Urothelium cell line (cell line): Measurements from ENCODE around the gene BCAS3.
A peak's percentile ranks its signal among the peaks of the same experiment; 100 is the strongest.

ENCODE experiments used
- DNase-seq: peaks from one replicate; pipeline ENCODE4 v3.0.0; 2011; ENCODE audit warnings: low spot score, mixed read lengths
- FAIRE-seq: peaks from 2 replicates; lab custom pipeline; 2011; peaks lifted over from hg19 to GRCh38; lab: Jason Lieb, UNC

BCAS3 gene

DNA sequence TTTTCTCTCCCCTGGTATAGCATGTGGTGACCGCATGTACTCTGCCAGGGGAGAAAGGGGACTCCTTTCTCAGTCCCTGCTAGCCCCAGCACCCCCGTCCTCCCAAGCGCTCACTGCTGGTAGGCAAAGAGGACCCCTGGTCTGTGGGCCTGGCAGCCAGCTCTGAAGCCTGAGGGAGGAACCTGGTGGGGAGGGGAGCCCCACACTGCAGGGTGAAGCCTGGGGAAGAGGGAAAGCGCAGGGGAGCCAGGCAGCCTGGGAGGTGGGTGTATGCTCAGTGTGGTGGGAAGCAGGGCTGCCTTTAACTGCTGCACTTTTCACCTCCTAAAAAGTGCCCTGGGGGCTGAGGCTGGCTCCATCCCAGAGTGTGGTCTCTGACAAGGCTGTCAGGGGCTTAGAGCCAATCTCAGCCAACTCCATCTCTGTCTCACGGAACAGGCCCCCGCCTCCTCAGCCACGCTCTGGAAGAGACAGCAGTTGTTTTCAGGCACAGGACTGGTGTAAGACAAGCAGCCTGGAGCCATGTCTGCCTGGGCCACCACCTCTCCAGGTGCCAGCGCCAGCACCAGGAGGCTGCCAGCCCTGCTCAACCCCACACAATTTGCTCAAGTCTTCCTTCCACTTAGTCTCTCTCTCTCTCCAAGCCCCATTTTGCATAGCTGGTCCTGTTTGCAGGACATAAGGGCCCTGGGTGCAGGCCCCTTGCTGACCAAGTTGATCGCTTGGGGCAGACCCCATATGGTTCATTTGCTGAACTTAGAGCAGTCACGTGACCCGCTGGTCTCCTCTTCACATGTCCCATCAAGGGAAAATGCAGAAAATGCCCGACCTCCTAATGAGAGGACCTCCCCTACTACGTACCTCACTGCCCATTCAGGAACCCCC, 707.3 kb downstream of the BCAS3 start:
- DNase-seq, result no peak
- FAIRE-seq, result peak; percentile 50

DNA sequence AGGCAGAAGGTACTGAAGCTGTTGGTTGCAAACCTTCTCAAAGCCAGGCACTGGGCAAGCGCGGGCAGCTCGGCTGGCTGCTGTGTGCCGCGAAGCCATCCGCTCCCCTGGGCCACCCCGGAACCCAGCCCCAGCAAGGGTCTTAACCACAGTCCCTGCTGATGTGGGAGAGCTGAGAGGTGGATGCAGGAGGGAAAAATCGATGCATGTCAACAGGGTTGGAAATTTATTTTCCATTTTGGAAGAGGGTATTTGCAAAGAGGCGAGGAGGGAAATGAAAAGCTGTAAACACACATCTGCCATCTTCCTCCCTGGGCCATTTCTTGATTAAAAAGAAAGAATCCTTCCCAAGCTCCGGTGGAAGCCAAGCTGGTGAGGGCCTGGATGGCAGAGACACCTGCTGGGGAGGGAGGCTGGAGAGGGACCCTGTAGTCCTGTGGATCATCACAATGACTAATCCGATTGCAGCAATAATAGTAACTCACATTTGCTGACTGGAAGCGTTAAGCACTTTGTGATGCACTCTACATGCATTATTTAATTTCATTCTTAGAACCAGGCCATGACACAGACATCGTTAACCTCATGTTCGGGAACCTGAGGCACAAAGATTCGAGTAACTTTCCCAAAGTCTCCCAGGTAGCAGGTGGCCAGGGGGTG, 708.1 kb downstream of the BCAS3 start:
- DNase-seq, result no peak
- no peak for FAIRE-seq

DNA sequence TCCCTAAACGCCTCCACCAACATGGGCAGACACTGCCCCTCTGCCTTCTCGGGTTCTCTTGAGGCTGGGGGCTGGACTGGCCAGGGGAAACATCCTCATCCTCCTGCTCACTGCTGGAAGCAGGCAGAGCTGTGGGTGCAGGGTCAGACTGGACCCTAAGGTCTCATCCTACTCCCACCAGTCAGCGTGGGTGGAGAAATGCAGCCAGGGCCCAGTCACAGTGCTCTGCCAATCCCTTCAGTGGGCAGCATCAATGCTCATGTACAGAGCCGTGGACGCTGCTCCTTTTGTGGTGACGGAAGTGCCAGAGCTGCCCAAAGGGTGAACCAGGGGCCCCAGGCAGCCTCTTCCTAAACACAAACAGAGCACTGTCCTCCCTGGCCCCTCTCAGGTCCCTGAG, 708.6 kb downstream of the BCAS3 start:
- no peak for FAIRE-seq
- DNase-seq, result no peak

DNA sequence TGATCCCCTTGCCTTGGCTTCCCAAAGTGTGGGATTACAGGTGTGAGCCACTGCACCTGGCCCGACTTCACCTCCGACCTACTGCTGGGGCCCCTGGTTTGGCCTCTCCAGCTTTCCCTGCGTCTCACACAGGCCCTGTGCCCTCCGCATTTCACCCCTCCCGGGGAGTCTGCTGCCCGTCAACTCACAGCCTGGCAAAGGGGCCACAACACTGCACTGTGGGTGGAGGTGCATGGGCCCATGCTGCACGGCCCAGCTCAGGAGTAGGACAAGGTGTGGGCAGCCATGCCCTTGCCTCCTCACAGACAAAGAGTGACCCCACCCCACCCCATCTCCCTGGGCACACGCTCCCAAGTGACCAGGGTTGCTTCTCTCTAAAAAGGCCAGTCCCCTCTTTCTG, 709.4 kb downstream of the BCAS3 start:
- DNase-seq (no peak), FAIRE-seq (peak; percentile 55)

DNA sequence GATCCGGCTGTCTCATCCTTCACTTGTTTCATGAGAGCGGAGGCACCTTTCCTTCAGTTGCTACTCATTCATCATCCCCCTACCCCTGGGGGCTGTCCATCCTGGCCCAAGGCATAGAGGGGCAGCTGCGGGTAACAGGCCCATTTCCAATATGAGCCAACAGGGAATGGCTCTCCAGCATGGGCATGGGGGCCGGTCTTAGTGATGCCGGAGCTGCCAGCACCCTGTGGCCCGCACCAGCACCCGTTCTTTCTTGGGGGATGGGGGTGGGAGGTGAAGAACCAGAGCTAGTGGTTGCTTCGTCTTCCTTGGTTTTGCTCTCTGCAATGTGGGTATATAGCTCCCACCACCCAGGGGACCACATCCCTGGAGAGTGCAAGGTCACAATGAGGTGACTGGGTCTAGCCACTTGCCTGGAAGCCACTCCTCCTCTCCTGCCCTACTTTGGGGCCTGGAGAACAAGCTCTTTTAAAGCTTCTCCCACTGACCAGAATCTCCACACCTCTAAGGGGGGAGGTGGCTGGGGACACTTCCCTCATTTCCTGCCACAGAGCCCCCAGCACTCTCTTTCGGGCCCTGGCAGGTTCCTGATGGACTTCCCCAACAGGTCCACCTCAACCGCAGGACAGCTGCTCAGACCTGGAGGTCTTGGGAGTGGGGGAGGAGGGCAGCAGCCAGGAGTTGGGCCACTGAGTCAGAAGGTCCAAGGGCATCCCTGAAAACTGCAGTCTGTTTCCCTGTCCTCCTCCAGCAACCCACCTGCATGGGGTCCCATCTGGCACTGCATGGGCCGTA, 710.1 kb downstream of the BCAS3 start:
- FAIRE-seq (peak; percentile 40), DNase-seq (no peak)

DNA sequence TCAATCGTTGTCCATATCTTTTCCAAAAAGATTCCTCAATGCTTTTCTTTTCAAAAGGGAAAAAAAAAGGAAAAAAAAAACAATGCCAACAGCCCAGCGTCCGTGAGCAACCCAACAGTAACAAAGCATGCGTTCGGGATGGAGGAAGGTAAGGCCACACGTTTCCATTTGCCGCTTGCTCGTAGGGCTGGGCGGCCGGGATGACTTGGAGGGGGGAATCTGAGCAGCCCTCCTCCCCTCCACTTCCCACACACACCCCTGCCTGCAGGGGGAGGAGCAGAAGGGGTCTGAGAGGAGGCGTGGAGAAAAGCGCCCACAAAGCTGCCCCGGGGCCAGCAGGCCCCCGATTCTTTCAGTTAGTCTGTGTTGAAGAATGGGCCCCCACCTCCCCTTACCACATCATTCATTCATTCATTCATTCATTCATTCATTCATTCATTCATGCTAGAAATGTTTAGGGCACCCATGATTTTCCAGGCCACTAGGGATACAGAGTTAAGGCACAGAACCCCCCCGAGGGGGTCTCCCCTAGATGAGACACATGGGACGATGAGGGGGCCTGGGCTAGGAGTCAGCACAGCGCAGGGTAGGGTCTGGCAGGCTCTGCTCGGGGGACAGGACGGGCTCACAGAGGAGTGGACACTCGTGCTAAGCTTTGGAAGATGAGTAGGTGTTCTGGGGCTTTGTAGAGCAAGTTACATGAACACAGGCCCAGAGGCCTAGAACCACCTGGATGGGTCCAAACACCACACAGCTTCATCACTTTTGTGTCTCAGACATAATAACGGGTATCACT, 711.1 kb downstream of the BCAS3 start:
- peak; percentile 48 for FAIRE-seq
- DNase-seq, result no peak

DNA sequence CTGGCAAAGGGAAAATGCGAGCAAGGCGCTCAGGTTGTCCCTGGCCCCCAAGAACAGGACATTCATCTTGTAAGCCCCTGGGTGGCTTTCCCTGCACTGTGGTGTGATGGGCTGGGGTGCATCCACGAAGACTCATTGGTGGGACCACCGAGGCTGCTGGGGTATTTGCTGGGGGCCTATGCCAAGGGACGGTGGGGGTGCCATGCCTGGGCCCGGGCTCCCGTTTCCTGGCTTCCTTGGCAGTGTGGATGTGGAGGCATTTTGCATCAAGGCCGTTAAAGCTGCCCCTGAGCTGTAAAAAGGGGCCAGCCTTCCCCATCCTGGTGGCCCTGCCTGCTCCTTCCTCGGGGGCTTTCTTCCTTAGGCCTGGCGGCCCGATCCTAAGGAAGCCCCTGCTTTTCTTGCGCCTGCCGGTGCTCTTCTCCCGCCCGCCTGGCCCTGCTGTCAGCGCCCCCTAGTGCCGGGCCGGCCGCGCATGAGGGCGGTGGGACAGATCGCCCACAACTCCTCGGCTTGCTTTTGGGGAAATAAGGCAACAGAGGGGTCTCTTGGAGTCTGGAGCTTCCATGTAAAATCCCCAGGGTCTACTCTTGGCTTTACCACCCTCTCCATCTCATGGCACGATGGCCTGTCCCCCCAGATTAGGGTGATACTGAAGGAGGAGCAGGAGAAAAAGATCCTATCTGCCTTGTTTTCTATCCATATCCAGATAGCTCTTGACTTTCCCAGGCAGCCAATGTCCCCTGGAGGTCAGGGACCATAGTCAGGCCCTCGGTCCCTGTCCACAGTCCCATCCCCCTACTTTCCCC, 712.2 kb downstream of the BCAS3 start:
- DNase-seq (peak; percentile 92), FAIRE-seq (peak; percentile 91)

DNA sequence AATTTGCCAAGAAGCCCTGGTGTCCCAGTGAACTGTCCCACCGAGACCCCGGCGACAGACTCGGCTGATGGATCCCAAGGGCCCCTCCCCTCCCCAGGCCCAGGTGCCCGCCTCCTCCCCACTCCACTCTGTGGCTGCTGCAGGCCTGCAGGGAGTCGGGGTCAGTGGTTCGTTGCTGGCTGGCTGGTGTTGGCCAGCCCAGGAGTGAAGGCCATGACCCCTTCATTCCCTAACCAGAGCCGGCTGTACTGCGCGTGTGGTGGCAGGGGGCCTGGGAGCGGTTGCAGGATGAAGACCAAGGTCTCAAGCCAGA, 712.8 kb downstream of the BCAS3 start:
- no peak for FAIRE-seq
- DNase-seq, result no peak

DNA sequence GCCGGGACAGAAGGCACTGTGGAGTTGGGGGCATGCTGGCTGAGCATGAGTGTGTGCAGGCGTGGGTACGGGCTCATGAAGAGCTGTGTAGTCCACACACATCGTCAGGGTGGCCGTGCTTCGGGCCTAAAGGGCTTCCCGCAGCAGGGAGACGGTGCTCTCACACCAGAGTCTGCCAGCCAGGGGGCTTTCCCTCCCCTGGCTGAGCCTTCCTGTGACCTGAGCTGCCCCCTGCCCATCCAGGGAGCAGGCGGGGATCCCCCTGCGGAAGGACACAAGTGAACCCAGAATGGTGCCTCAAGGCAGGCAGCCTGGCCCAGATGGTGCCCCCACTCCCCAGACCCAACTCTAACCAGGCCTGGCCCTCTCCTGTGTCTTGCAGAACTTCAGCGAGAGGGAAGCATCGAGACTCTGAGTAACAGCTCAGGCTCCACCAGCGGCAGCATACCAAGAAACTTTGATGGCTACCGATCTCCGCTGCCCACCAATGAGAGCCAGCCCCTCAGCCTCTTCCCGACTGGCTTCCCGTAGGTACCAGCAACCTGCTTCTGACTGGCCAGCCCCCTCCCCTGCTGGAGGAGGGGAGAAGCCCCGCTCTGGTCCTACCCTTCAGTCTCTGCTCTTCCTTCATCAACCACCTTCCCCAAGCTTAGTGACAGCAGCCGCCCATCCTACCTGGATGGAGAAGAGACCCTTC, 714.1 kb downstream of the BCAS3 start:
- FAIRE-seq, result peak; percentile 46
- DNase-seq, result no peak

DNA sequence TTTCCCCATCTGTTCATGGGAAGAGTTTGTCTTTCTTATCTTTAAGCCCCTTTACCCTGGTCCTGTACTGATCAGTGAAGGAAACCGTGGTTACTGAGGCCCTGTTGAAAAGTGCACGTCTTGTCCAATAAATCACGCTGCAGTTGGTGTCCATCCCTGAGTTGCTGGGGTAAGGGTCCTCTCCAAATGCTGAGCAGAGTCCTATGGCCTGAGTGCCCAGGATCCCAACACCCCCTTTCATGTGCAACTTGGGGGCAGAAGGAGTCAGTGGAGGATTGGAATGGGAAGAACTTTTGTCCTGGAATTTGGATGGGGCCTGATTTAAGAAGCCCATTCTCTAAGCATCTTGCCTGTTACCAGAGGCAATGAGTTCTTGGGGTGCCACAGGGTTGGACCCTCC, 715.0 kb downstream of the BCAS3 start:
- DNase-seq (no peak), FAIRE-seq (no peak)

DNA sequence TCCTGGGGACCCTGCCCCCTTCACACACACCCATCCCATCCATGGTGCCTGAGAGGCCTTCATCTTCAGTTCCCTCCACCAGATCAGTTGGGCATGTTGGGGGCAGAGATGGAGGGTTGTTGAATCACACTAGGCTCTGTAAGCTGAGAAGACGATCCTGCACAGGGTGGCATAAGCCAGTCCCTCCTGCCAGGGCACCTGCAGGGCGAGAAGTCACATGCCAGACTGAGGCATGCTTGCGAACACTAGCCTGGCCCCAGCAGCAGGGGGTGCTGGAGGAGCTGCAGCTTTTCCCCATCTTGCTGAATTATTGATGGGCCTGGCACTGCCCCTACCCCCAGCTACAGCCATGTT, 715.9 kb downstream of the BCAS3 start:
- DNase-seq, result no peak
- no peak for FAIRE-seq

DNA sequence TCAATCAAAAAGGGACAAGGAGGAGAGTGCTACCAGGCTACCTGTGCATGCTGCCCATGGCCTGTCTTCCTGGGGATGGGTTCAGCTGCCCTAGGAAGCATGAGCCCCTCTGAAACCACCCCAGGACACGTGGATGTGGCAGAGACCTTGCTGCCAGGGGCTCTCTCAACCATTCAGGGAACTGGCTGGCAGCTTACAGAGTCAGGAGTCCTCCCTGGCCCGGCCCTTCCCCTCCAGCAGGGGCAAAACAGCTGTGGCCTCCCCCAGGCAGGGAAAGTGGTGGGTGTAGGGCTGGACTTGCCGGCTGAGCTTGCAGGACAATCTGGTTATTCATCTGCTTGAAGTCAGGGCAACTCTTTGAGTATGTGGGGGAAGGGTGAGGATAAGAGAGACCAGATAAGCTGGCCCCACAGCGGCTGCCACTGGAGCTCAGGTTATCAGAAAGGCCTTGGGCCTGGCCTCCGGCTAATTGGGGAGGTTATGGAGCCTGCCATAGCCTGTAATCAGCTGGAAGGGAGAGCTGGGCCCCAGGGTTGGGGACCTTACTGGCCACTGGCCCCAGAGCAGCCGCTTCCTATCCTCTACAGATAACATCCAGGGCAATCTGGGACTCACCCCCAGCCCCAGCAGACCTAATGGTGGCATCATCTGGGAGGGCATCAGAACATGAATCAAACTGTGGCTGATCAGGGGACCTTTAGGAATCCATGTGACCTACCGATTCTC, 716.4 kb downstream of the BCAS3 start:
- DNase-seq (no peak), FAIRE-seq (no peak)

DNA sequence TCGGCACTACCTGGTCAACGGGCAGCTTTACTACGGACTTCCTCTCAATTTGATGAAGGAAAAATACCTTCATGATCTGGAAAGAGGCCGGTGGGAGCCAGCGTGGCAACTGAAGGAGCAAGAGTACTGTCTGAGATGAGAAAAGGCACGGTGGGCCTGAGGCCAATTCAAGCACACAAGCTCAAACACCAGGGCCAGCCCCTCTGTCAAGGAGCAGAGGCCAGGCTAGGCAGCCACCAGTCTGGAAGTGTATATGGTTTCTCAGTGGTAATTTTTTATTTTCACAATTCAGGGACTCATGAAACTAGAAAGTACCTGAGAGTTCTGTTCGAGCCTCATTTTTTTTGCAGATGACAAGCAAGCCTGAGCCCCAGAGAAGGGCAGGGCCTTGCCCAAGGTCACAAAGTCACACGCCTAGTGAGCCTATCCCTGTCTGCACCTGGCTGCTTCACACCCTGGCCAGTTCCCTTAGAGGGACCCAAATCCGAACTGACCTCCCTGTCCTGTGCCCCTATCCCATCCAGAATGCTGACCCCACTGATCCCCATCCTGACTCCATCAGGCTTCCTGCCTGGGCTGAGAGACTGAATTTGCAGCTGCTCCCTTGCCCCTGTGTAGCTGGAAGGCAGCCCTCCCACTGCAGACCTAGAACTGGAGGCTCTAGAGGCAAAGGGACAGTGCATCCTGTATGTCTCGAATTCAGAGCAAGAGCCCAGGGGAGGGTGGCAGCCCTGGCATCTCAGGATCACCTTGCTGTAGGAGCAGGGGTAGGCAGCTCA, 717.2 kb downstream of the BCAS3 start:
- DNase-seq, result no peak
- no peak for FAIRE-seq

DNA sequence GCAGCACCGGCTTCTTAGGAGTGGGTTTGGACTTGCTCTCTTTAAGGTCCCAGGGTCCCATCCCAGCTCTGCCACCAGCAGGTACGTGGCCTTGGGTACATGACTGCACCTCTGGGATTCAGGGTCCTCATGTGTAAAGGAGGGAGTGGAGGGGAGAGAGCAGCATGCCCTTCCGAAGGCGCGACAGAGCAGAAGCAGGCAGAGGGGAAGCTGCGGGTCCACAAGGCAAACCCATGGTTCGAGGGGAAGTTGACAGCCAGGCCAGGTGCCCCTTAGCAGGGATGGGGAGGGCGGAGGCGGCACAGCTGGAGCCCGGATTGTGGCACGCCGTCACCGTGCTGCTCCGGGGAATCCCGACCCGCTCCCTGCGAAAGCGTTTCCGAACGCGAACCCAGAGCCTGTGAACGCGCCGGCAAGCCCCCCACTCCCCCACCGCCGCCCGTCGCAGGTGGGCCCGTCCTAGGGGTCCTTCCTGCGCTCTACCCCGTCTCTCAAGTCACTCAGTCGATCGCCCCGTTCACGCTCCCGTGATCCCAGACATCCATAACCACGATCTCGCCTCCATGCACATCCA, 717.8 kb downstream of the BCAS3 start:
- DNase-seq (no peak), FAIRE-seq (no peak)

DNA sequence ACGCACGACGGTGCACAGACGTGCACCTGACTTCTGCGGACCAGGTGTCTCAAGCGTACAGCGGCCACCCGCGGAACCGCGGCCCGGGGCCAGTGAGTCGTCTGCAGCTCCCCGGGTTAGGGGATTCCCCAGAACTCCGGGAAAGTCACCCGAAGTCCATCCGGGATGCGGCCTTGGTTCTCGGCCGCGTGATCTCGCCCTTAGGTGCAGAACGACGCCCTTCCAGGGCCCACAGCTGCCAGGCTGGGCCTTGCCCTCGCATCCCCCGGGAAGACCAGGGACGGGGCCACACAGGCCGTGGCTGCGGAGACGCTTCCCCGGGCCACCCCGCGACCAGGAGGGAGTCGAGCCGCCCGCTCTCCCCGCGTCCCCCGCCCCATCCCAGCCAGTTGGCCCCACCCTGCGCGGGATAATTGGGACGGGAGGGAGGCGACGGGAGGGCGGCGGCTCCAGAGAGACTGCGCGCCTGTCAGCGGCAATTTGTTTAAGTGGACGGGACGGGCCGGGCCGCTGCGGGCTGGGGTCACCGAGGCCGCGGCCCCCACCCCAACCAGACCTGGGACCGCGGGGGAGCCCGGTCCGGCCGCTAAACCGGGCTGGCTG, 718.4 kb downstream of the BCAS3 start:
- no peak for DNase-seq
- FAIRE-seq, result peak; percentile 52

DNA sequence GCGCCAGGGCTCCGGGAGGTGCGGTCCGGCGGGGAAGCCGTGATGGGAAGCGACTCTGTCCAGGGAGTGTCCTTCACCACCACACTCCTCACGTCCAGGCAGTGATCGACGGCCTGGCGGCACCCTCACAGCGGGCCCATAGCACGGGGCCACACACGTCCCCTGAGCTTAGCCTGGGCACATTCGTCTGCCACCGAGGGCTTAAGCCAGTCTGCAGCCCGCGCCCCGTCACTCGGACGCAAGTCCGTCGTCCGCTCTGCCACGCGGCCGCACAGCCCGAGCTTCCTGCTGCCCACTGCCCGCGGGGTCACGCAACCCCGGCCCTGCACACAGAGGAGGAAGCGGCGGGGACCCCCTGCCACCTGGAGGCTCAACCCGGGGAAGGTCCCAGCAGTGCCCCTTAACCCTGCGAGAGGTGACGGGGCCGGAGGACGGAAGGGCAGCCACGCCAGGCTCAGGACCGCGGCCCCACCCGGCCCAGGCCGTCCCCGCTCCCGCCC, 719.0 kb downstream of the BCAS3 start:
- FAIRE-seq (peak; percentile 17), DNase-seq (no peak)
